PFSK-1 (cell line): ENCODE results near the gene CLEC18A.

Source experiments
- FOXP2 ChIP-seq: optimal IDR thresholded peaks from 2 replicates; pipeline ENCODE3; 2011; ENCODE audit warnings: borderline replicate concordance, control low read depth, inconsistent platforms; ENCODE audit not compliant: insufficient read depth; ENCODE audit errors: extremely low read length, extremely low read depth
- POLR2AphosphoS5 ChIP-seq: IDR thresholded peaks from 2 replicates; pipeline ENCODE4 v1.6.1; 2012; ENCODE audit warnings: low read depth, mild to moderate bottlenecking, control low read depth, low read length, moderate library complexity
- REST ChIP-seq, 2 experiments: IDR thresholded peaks; 2 replicates each; pipeline versions ENCODE4 v1.6.1 to v1.8.0; 2011 to 2012; ENCODE audit warnings: low read depth in 2 of 2, low read length in 2 of 2, control low read depth in 1 of 2, inconsistent platforms in 1 of 2, mild to moderate bottlenecking in 1 of 2, moderate library complexity in 1 of 2; ENCODE audit not compliant: insufficient read depth in 1 of 2
- SIN3A ChIP-seq: IDR thresholded peaks from 2 replicates; pipeline ENCODE4 v1.6.1; 2012; ENCODE audit warnings: mild to moderate bottlenecking, low read length, moderate library complexity, borderline replicate concordance; ENCODE audit not compliant: insufficient read depth
- TAF1 ChIP-seq: IDR thresholded peaks from 2 replicates; pipeline ENCODE4 v1.6.1; 2012; ENCODE audit warnings: low read length, control low read depth, borderline replicate concordance; ENCODE audit not compliant: insufficient read depth

CLEC18A gene

GRCh38 chr16:69936252-69936651 lies 14.9 kb upstream of the CLEC18A start:
- TF ChIP-seq SIN3A = no peak
- TF ChIP-seq TAF1 = no peak
- no peak for TF ChIP-seq FOXP2
- TF ChIP-seq REST (IDR thresholded peaks at IDR 0.05; ENCODE audit: insufficient read depth in 1 of 2, low read depth in 2 of 2, low read length in 2 of 2) = no peak
- TF ChIP-seq POLR2AphosphoS5 = no peak

- no peak for TF ChIP-seq TAF1
- TF ChIP-seq REST (IDR thresholded peaks at IDR 0.05; ENCODE audit: insufficient read depth in 1 of 2, low read depth in 2 of 2, low read length in 2 of 2) = no peak
- TF ChIP-seq SIN3A = no peak
- TF ChIP-seq POLR2AphosphoS5 = no peak
- no peak for TF ChIP-seq FOXP2
Observed at GRCh38 chr16:69936751-69937211, 14.4 kb upstream of the CLEC18A start.

- TF ChIP-seq TAF1 (no peak), FOXP2 (no peak), SIN3A (no peak), POLR2AphosphoS5 (no peak), REST (IDR thresholded peaks at IDR 0.05; ENCODE audit: insufficient read depth in 1 of 2, low read depth in 2 of 2, low read length in 2 of 2) (no peak)
Observed at GRCh38 chr16:69937465-69937951, 13.6 kb upstream of the CLEC18A start.

GRCh38 chr16:69938981-69939820 lies 11.9 kb upstream of the CLEC18A start:
- TF ChIP-seq REST (IDR thresholded peaks at IDR 0.05; ENCODE audit: insufficient read depth in 1 of 2, low read depth in 2 of 2, low read length in 2 of 2) = no peak
- no peak for TF ChIP-seq FOXP2
- no peak for TF ChIP-seq POLR2AphosphoS5
- no peak for TF ChIP-seq SIN3A
- TF ChIP-seq TAF1 = no peak
